WERI-Rb-1 (cell line): ENCODE results near the gene CHCHD6.

Source experiments
- DNase-seq: peaks from one replicate; pipeline ENCODE4 v3.0.0-alpha.2; 2020
- H3K27ac ChIP-seq: fragments of 250-450 bp; sonication (Bioruptor Pico); 2 replicates; pipeline ENCODE4 v1.5.1; 2020; ENCODE audit warnings: mild to moderate bottlenecking, moderate library complexity
- H3K27me3 ChIP-seq: fragments of 250-450 bp; sonication (Bioruptor Pico); 2 replicates; pipeline ENCODE4 v1.5.1; 2021; ENCODE audit warnings: mild to moderate bottlenecking, low read depth, moderate library complexity; ENCODE audit not compliant: insufficient read depth, severe bottlenecking
- H3K36me3 ChIP-seq: fragments of 250-450 bp; sonication (Bioruptor Pico); 2 replicates; pipeline ENCODE4 v1.5.1; 2020; ENCODE audit warnings: mild to moderate bottlenecking, moderate library complexity
- H3K4me3 ChIP-seq: 2 replicates; pipeline ENCODE4 v1.5.1; 2011; ENCODE audit warnings: low read depth, mild to moderate bottlenecking, control low read depth, low read length
- H3K9me3 ChIP-seq: fragments of 250-450 bp; sonication (Bioruptor Pico); 2 replicates; pipeline ENCODE4 v1.5.1; 2021; ENCODE audit warnings: mild to moderate bottlenecking, moderate library complexity; ENCODE audit not compliant: severe bottlenecking
- TF ChIP-seq, protein P1 (sequence below): IDR thresholded peaks from 2 replicates; pipeline ENCODE4 v1.5.1; 2011; ENCODE audit warnings: low read depth, mild to moderate bottlenecking, control low read depth, inconsistent platforms, low read length

Gene CHCHD6

DNA sequence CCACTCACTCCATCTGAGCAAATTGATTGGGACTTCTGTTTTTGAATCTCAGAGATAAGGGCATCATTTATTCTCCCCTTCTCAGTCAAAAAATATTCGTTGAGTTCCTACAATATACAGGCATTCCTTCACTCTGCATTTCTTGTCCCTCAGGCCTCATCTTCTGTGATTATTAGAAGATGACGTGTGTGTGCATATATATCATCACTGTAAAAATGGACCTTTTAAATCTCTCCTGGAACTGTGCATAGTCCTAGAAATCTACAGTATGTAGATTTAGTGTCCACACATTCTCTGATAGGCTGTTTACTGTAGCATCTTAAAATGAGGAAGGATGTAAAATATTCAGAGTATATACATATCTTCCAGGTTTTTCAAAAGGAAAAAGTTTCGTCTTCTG is 235.7 kb downstream of the CHCHD6 start:
- Histone ChIP-seq H3K27me3 (no peaks in the 10 kb centered on the region), H3K9me3 (no peaks in the 10 kb centered on the region), H3K27ac (no peak overlapping the region), H3K36me3 (no peaks in the 10 kb centered on the region), H3K4me3 (no peak overlapping the region)
- TF ChIP-seq, protein P1, sequence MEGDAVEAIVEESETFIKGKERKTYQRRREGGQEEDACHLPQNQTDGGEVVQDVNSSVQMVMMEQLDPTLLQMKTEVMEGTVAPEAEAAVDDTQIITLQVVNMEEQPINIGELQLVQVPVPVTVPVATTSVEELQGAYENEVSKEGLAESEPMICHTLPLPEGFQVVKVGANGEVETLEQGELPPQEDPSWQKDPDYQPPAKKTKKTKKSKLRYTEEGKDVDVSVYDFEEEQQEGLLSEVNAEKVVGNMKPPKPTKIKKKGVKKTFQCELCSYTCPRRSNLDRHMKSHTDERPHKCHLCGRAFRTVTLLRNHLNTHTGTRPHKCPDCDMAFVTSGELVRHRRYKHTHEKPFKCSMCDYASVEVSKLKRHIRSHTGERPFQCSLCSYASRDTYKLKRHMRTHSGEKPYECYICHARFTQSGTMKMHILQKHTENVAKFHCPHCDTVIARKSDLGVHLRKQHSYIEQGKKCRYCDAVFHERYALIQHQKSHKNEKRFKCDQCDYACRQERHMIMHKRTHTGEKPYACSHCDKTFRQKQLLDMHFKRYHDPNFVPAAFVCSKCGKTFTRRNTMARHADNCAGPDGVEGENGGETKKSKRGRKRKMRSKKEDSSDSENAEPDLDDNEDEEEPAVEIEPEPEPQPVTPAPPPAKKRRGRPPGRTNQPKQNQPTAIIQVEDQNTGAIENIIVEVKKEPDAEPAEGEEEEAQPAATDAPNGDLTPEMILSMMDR: no peak
- no peak for DNase-seq

DNA sequence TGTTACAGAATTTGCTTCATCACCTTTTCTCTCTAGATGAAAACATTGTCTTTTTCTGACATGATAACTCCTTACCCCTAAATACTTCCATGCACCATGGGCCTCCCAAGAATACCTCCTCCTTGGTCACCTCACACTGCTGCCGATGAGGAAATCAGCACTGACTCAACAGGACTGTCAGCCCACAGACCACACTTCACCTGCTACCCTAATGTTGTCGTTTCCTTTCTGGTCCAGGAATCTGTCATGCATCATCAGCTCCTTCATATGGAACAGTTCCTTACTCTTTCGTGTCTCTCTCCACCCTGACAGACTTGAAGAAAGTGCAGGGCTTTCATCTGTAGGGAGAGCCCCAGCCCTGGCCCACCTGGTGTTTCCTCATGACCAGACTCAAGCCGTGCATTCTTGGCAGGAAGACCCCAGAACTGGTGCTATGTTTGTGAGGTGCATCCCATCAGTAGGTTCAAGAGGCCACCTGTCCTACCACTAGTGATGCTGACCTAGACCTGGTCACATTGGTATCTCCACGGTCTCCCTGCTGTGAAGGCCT is 237.8 kb downstream of the CHCHD6 start:
- Histone ChIP-seq H3K27ac (no peak overlapping the region), H3K36me3 (no peaks in the 10 kb centered on the region), H3K4me3 (no peak overlapping the region), H3K9me3 (no peaks in the 10 kb centered on the region), H3K27me3 (no peaks in the 10 kb centered on the region)
- DNase-seq: no peak
- TF ChIP-seq, protein P1: no peak

DNA sequence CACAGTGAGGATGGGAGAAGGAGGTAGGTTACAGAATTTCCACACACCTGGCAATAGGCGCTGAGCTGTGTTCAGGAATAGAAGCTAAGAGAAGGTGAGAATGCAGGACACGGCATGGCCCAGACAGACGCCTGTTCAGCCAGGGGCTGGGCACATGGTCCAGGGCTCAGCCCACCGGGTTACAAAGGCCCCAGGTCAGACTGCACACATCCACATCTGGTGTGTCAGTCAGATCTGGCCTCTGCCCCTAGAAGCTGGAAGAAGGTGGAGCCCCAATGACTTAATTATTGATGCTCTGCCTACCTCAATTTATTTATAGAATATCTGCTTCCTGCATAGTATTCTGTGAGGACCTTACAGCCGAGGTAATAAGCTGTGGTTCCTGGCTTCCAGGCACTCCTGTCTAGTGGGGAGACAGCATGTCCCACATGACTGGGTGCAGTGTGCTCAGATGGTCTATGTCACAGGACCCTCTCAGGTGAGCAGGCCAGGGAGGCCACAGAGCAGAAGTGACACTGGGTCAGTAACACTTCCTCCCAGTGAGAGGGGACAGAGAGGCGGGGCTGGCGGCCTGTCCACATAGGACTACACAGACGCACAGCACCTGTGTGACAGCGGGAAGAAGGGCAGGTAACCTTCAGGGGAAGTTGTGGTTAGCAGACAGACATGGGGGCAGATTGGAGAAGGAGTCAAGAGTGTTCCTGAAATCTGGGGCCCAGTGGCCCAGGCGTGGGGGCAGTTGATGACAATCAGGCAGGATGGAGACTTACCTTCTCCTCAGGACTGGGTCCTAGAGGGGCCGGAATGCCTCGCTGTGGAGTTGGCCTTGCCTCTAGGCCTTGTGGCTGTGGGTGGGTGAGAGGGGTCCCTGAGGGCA is 240.3 kb downstream of the CHCHD6 start:
- no peak overlapping the region for H3K4me3 ChIP-seq
- no peak for DNase-seq
- H3K9me3 ChIP-seq: no peaks in the 10 kb centered on the region
- H3K36me3 ChIP-seq: no peaks in the 10 kb centered on the region; the same call in 1 of the 2 replicates
- TF ChIP-seq, protein P1: no peak
- H3K27me3 ChIP-seq: no peaks in the 10 kb centered on the region
- no peak overlapping the region for H3K27ac ChIP-seq

DNA sequence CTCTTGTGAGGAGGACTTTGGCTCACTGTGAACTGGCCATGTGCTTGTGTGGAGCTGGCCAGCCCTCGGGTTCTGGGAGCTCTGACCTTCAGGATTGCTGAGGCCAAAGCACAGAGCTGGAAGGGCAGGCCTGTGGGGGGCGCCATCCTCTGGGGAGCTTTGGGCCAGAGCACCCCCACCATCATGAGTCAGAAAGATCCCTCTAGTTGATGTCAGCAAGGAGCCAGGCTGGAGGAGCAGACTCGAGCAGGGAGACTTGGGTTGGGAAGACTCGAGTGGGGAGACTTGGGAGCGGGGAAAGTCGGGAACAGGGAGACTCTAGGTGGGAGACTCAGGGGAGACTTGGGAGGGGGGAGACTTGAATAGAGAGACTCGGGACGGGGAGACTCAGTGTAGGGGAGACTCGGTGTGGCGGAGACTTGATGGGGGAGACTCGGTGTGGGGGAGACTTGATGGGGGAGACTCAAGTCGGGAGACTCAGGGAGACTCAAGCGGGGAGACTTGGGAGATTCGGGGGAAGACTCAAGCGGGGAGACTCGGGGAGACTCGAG is 241.2 kb downstream of the CHCHD6 start:
- no peaks in the 10 kb centered on the region for H3K9me3 ChIP-seq
- no peaks in the 10 kb centered on the region; the same call in 1 of the 2 replicates for H3K36me3 ChIP-seq
- TF ChIP-seq, protein P1: peak; percentile 23; the same call in 1 of the 2 replicates
- no peak overlapping the region for H3K4me3 ChIP-seq
- no peak for DNase-seq
- no peak overlapping the region for H3K27ac ChIP-seq
- H3K27me3 ChIP-seq: no peaks in the 10 kb centered on the region

DNA sequence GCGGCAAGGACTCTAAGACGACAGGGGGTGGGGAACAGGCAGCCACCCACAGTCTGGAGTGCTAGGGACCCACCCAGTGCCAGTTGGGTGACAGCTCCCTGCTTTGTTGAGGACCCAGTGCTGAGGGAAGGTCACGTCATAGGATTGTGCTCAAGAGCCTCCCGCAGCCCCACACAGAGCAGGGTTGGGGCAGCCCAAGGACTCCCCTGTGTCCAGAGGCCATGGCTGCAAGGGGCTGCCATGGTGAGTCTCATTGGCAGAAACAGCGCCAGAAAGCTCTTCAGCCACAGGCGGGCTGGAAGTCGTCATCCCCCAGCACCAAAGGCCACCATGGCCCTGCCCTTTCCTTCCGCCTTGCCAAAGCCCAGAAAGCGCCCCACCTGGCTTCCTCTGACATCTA is 241.9 kb downstream of the CHCHD6 start:
- Histone ChIP-seq H3K27me3 (no peaks in the 10 kb centered on the region), H3K27ac (no peak overlapping the region), H3K9me3 (no peaks in the 10 kb centered on the region), H3K4me3 (no peak overlapping the region), H3K36me3 (no peaks in the 10 kb centered on the region; the same call in 1 of the 2 replicates)
- no peak for DNase-seq
- TF ChIP-seq, protein P1: no peak
